Tibial artery (tissue), 4 donors: Measurements from ENCODE around the gene C2orf92.

Experiments
- DNase-seq, 2 donors: peaks; one replicate each; pipeline ENCODE4 v3.0.0-alpha.2; 2019
- H3K27ac ChIP-seq, 2 donors: fragments of 200-600 bp; sonication (generic) in 1 of 2; 1 replicate in 1 of 2; 2 replicates in 1 of 2; pipeline ENCODE4 v1.5.1; 2018 to 2019; ENCODE audit warnings: mild to moderate bottlenecking in 1 of 2
- H3K27me3 ChIP-seq, 2 donors: fragments of 200-600 bp; sonication (generic) in 1 of 2; one replicate each; pipeline versions ENCODE4 v1.5.1 to v1.6.0; 2016 to 2019
- H3K36me3 ChIP-seq, 3 donors: fragments of 200-600 bp; sonication (generic) in 2 of 3; one replicate each; pipeline ENCODE4 v1.5.1; 2016 to 2019; ENCODE audit warnings: mild to moderate bottlenecking in 2 of 3
- H3K4me1 ChIP-seq, 4 donors: fragments of 200-600 bp; sonication (generic) in 2 of 4; 1 replicate in 3 of 4; 2 replicates in 1 of 4; pipeline ENCODE4 v1.5.1; 2016 to 2019
- H3K4me3 ChIP-seq, 2 donors: fragments of 200-600 bp; sonication (generic) in 1 of 2; 1 replicate in 1 of 2; 2 replicates in 1 of 2; pipeline ENCODE4 v1.5.1; 2018 to 2019; ENCODE audit warnings: mild to moderate bottlenecking in 2 of 2
- H3K9me3 ChIP-seq, 3 donors: fragments of 200-600 bp; sonication (generic) in 1 of 3; one replicate each; pipeline ENCODE4 v1.5.1; 2016 to 2019
- CTCF ChIP-seq, 2 experiments: fragments of 200-600 bp in 1 of 2; fragments of 450-650 bp in 1 of 2; IDR thresholded peaks; one replicate each; pipeline ENCODE4 v1.5.1; 2017 to 2019; ENCODE audit warnings: antibody characterized with exemption in 2 of 2, mild to moderate bottlenecking in 1 of 2, moderate library complexity in 1 of 2
- intact Hi-C: fragments of 100-400 bp; cut with DNase I; formaldehyde crosslinking; loops from one replicate; pipeline ENCODE4 v1.15.0; 2023; ENCODE audit warnings: low total_unique reads

Gene C2orf92

GRCh38 chr2:97706112-97706511 is 36.6 kb downstream of the C2orf92 start:
- intact Hi-C loops: no loop called here
- no peak for TF ChIP-seq CTCF (IDR thresholded peaks at IDR 0.05)
- DNase-seq: no peak

GRCh38 chr2:97706708-97707345 is 37.3 kb downstream of the C2orf92 start:
- peaks cover 0 to 5% (median 0%) of the 10 kb centered on the region in 3 donors for H3K36me3 ChIP-seq
- intact Hi-C loops: no loop called here
- no peaks in the 10 kb centered on the region for H3K4me1 ChIP-seq
- no peak overlapping the region for H3K27ac ChIP-seq
- no peak overlapping the region for H3K4me3 ChIP-seq
- no peaks in the 10 kb centered on the region for H3K9me3 ChIP-seq
- peaks cover 0 to 36% of the 10 kb centered on the region in 2 donors for H3K27me3 ChIP-seq
- DNase-seq: no peak
- TF ChIP-seq CTCF (IDR thresholded peaks at IDR 0.05): no peak

More at GRCh38 chr2:97706112-97706511, 36.6 kb downstream of the C2orf92 start:
- no peak overlapping the region for H3K4me3 ChIP-seq
- H3K4me1 ChIP-seq: no peaks in the 10 kb centered on the region
- peaks cover 0 to 34% of the 10 kb centered on the region in 2 donors for H3K27me3 ChIP-seq
- H3K9me3 ChIP-seq: no peaks in the 10 kb centered on the region
- no peak overlapping the region for H3K27ac ChIP-seq
- peaks cover 0 to 11% (median 0%) of the 10 kb centered on the region in 3 donors for H3K36me3 ChIP-seq

GRCh38 chr2:97707362-97708047 is 38.0 kb downstream of the C2orf92 start:
- intact Hi-C loops: no loop called here
- Histone ChIP-seq H3K27ac (no peak overlapping the region), H3K9me3 (no peaks in the 10 kb centered on the region), H3K36me3 (no peaks in the 10 kb centered on the region), H3K4me1 (no peaks in the 10 kb centered on the region), H3K4me3 (no peak overlapping the region), H3K27me3 (peaks cover 0 to 36% of the 10 kb centered on the region in 2 donors)
- no peak for DNase-seq
- TF ChIP-seq CTCF (IDR thresholded peaks at IDR 0.05): no peak

- no peak for TF ChIP-seq CTCF (IDR thresholded peaks at IDR 0.05)
- Histone ChIP-seq H3K36me3 (no peaks in the 10 kb centered on the region), H3K9me3 (no peaks in the 10 kb centered on the region), H3K4me1 (no peaks in the 10 kb centered on the region), H3K4me3 (no peak overlapping the region), H3K27ac (no peak overlapping the region), H3K27me3 (peaks cover 0 to 36% of the 10 kb centered on the region in 2 donors)
- DNase-seq: no peak
- intact Hi-C loops: no loop called here
These were observed 38.5 kb downstream of the C2orf92 start for GRCh38 chr2:97708048-97708380.

GRCh38 chr2:97708608-97709007 is 39.1 kb downstream of the C2orf92 start:
- Histone ChIP-seq H3K4me3 (no peak overlapping the region), H3K27ac (no peak overlapping the region), H3K9me3 (no peaks in the 10 kb centered on the region), H3K36me3 (no peaks in the 10 kb centered on the region), H3K4me1 (no peaks in the 10 kb centered on the region), H3K27me3 (peaks cover 0 to 36% of the 10 kb centered on the region in 2 donors)
- intact Hi-C loops: no loop called here
- no peak for TF ChIP-seq CTCF (IDR thresholded peaks at IDR 0.05)
- no peak for DNase-seq
